NB4 (cell line): ENCODE measurements around the gene ANO1.
"Not testable (repeated sequence)": the region's sequence is repeated elsewhere in the genome, so short reads cannot be mapped to it uniquely, and the experiment has no call there.

Source experiments
- DNase-seq: peaks from one replicate; pipeline ENCODE4 v3.0.0; 2010; ENCODE audit warnings: low read depth
- H3K4me3 ChIP-seq: one replicate; pipeline ENCODE4 v1.5.1; 2011; ENCODE audit warnings: mild to moderate bottlenecking, low read depth, low read length, moderate library complexity
- MYC ChIP-seq: IDR thresholded peaks from 2 replicates; pipeline ENCODE4 v1.6.1; 2011; ENCODE audit warnings: low read depth, low read length
- POLR2A ChIP-seq: IDR thresholded peaks from 2 replicates; pipeline ENCODE4 v1.6.1; 2011; ENCODE audit warnings: mild to moderate bottlenecking; ENCODE audit not compliant: insufficient read length; ENCODE audit errors: extremely low read depth
- TF ChIP-seq, protein P1 (sequence below): IDR thresholded peaks from one replicate; pipeline ENCODE4 v1.5.1; 2012; ENCODE audit warnings: low read depth, low read length
- TF ChIP-seq, protein P2 (sequence below): IDR thresholded peaks from 2 replicates; pipeline ENCODE4 v1.6.1; 2011; ENCODE audit warnings: low read depth, low read length

ANO1 gene

DNA sequence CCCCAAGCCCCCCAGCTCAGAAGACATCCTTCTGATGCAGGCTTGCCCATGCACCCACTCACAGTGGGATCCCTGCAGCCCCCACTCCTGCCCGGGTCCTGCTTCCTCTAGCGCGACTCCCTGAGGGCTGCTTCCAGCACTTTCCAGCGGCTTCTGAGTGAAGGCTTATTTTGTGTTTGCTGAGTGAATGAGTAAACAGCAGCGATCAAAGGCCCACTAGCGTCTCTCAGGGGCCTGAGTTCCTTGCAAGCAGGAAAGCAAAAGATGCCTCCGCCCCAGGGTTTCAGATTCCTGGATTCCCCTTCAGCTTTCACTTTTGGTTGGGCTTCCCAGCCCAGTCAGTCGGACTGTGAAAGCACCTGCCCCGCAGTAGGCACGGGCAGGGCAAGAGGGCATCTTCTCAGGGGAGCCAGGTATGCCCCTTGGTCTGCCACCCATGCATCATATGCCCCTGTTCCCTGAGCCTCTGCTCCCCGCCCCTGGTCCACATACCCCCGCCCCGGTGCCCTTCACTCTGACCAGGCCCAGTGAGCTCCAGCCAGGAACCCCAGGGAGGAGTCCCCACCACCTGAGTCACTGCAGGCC lies 134.2 kb downstream of the ANO1 start:
- TF ChIP-seq, protein P1, sequence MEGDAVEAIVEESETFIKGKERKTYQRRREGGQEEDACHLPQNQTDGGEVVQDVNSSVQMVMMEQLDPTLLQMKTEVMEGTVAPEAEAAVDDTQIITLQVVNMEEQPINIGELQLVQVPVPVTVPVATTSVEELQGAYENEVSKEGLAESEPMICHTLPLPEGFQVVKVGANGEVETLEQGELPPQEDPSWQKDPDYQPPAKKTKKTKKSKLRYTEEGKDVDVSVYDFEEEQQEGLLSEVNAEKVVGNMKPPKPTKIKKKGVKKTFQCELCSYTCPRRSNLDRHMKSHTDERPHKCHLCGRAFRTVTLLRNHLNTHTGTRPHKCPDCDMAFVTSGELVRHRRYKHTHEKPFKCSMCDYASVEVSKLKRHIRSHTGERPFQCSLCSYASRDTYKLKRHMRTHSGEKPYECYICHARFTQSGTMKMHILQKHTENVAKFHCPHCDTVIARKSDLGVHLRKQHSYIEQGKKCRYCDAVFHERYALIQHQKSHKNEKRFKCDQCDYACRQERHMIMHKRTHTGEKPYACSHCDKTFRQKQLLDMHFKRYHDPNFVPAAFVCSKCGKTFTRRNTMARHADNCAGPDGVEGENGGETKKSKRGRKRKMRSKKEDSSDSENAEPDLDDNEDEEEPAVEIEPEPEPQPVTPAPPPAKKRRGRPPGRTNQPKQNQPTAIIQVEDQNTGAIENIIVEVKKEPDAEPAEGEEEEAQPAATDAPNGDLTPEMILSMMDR, result no peak
- no peak for TF ChIP-seq MYC
- no peak for TF ChIP-seq POLR2A
- TF ChIP-seq, protein P2, sequence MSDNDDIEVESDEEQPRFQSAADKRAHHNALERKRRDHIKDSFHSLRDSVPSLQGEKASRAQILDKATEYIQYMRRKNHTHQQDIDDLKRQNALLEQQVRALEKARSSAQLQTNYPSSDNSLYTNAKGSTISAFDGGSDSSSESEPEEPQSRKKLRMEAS, result no peak
- DNase-seq, result no peak

DNA sequence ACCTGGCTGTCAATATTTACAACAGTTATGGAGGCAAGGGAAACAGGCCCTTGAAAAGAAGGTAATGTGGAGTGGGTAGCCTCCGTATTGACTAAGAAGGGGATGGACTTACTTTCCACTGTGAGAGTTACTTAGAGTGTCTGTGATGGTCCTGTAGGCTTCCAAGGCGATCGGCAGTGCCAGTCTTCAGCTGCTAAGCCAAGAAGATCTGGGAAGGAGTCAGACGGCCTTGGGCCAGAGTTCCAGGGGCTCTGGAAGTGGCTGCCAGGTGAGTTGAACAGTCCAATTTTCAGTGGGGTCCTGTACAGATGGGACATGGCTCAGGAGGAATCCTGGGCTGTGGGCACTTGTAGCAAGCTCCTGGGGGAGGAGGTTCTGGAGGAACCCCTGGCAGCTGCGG lies 139.3 kb downstream of the ANO1 start:
- not testable (repeated sequence) for H3K4me3 ChIP-seq

More for the DNA sequence above, 134.2 kb downstream of the ANO1 start:
- H3K4me3 ChIP-seq, result no peak overlapping the region

DNA sequence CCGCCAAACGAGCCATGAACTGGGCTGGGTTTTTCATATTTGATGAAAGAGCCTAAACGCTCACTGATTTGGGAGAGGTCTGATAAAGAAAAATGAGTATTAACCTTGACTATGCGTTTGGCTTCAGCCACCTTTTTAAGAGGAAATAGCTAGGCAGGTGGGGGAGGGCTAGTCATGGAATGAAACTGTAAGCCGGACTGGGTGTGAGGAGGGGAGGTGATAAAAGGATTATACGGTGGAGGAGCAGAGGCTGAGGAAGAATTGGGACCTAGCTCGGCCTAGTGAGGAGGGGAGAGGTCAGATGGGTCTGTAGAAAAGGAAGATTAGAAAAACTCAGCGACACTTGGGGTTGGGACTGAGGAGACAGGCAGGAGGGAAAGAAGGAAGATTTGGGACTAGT lies 140.0 kb downstream of the ANO1 start:
- not testable (repeated sequence) for H3K4me3 ChIP-seq, DNase-seq

More for the DNA sequence above, 139.3 kb downstream of the ANO1 start:
- DNase-seq, result not testable (repeated sequence)

DNA sequence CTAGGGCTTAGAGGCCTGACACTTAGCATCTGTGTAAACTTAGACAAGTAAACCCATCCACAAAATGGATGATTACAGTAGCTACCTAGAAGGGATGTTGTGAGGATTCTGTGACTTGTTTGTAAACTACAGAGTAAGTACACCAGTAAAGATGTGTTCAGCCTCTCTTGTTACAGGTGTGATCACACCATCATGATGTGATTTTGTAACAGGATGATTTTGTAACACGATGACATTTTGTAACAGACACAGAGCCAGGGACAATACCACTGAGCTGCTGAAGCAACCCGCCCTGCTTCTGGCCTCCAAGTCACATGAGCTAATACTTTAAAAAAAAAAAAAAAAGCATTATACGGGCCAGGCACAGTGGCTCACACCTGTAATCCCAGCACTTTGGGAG lies 142.0 kb downstream of the ANO1 start:
- H3K4me3 ChIP-seq, result no peak overlapping the region
- TF ChIP-seq, protein P1, result no peak
- no peak for TF ChIP-seq POLR2A
- peak; percentile 38 for DNase-seq

DNA sequence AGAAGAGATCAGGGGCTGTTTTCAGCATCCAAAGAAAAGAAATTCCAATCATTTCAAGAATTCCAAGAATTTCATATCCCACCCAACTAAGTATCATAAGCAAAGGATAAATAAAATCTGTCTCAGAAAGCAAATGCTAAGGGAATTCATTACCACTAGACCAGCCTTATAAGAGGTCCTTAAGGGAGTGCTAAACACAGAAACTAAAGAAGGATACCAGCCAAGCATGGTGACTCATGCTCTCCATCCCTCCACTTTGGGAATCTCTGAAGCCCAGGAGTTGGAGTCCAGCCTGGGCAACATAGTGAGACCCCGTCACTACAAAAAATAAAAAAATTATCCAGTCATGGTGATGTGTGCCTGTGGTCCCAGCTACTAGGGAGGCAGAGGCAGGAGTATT lies 142.8 kb downstream of the ANO1 start:
- H3K4me3 ChIP-seq, result no peak overlapping the region
- TF ChIP-seq, protein P1, result no peak
- no peak for TF ChIP-seq POLR2A
- TF ChIP-seq, protein P2, result no peak
- TF ChIP-seq MYC, result no peak
- no peak for DNase-seq

DNA sequence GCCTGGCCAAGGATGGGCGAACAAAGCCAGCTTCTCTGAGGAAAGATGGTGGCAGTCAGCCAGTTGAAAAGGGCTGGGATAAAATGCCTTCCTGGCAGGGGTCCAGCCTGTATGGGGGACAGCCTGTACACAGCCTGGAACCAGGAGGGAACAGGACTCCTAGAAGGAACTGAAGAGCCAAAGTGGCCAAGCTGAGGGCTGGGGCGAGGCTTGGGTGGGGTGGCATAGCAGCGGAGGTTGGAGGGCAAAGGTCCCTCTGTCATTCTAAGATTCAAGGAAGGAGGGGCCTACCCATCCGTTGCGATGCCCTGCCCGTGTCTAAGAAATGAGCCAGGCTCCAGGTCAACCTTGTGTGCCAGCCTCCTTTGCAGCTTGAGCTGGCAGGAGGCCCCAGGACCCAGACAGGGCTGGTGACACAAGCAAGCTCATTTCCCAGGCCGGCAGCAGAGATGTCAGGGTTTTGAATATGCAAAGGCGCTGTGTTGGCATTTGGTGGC lies 147.6 kb downstream of the ANO1 start:
- H3K4me3 ChIP-seq, result no peak overlapping the region
- TF ChIP-seq, protein P1, result no peak
- TF ChIP-seq MYC, result no peak
- no peak for DNase-seq

DNA sequence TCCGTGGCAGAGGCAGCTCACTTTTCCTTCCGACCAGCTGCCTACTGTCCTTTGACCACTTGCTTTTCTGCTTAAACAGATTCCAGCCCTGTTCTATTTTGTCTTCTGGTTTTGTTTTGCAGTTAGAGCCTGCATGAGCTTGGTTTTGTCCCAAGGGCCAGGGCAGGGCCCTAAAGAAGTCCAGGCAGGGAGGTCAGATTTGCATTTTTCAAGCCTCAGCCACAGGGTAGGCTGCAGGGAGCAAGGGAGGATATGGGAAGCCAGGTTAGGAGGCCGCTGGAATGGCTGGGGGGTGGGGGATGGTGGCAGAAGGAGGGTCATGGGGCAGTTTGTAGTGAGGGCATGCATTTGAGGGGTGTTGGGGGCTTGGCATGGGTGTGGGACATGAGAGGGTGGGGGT lies 148.1 kb downstream of the ANO1 start:
- TF ChIP-seq, protein P2, result no peak
- TF ChIP-seq MYC, result no peak
- TF ChIP-seq, protein P1, result no peak
- TF ChIP-seq POLR2A, result no peak
- DNase-seq, result no peak
- no peak overlapping the region for H3K4me3 ChIP-seq
